ENCODE measurements around the gene MMP25.
A peak's percentile ranks its signal among the peaks of the same experiment; 100 is the strongest.

- TF ChIP-seq CTCF (optimal IDR thresholded peaks at IDR 0.05 in 1 of 3, IDR thresholded peaks at IDR 0.05 in 1 of 3, conservative IDR thresholded peaks at IDR 0.05 in 1 of 3; ENCODE audit: extremely low read depth in 1 of 3, insufficient read depth in 2 of 3, low read length in 3 of 3) (no peak), EZH2 (IDR thresholded peaks at IDR 0.05; ENCODE audit: low read length) (peak; percentile 44)
Measured at GRCh38 chr16:3012828-3013420, 33.4 kb upstream of the MMP25 start, which contains the start of gene CLDN9.

Measured in keratinocyte (primary cell).